GM18867 (cell line): ENCODE data around the gene TUBA3D.
"Not testable (repeated sequence)": the region's sequence is repeated elsewhere in the genome, so short reads cannot be mapped to it uniquely, and the experiment has no call there.

ENCODE experiments used
- ATAC-seq: cut with Tn5 transposase; IDR thresholded peaks from one replicate; pipeline ENCODE4 v1.9.1; 2021; ENCODE audit warnings: mild to moderate bottlenecking, moderate library complexity; ENCODE audit not compliant: unreplicated experiment

TUBA3D gene

DNA sequence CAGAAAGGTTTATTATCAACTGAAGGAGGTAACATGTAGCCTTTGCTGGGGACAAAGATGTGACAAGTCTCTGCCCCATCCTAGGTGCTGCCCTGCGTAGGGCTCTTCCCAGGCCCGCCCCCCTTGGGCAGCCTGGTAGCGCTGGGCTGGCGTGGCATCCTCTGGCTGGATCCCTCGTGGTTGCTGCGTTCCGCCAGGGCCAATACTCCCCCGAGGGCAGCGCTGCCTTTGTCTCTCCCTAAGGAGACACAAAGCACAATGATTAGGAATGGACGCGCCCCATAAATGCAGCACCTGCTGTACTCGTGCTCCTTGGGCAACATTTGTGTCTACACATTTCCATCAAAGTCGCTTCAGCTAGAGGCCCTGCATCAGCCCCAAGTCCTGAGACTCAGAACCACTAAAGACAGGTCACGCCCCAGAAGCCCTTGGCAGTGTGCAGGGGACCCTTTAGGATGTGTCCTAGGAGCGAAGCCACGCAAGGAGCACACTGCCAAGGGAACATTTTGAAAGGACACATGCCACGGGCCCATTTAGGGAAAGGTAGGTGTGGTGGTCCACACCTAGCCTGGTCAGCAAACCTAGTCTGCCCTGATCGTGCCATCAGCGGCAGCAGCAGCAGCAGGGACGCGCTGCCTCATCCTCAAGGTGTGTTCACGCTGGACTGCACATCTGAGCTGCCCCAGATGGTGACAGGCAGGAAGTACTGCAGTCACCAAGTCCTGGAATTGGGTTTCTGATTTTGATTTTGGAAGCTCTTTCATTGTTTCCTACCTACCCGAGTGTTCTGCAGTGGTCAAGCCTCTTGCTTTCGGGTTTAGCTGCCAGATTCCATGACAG lies 8.3 kb downstream of the TUBA3D start:
- not testable (repeated sequence) for ATAC-seq

DNA sequence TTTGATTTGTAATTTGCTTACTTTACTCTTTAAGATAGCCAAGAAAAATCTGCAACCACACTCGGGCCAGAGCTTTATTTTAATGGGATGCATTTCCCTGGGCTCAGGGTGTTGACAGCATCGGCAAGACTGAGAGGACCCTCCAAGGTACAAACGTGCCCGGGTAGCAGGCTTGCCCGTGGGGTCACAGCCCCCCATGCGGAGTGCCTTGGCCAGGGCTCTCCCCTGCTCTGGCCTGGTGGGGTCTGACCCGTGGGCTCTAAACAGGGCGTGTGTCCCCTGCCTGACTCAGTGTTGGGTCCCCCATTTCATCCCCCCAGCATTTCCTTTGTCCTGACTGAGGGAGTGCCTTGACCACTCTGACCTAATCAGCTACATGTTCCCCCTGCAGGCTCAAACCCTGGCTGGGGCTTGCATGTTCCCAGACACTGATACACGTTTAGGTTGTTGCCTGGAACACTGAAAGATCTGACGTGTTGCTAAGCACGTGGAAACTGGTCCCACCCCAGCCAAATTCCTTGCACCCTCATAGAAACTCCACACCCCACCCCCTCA lies 9.1 kb downstream of the TUBA3D start:
- ATAC-seq = not testable (repeated sequence)

DNA sequence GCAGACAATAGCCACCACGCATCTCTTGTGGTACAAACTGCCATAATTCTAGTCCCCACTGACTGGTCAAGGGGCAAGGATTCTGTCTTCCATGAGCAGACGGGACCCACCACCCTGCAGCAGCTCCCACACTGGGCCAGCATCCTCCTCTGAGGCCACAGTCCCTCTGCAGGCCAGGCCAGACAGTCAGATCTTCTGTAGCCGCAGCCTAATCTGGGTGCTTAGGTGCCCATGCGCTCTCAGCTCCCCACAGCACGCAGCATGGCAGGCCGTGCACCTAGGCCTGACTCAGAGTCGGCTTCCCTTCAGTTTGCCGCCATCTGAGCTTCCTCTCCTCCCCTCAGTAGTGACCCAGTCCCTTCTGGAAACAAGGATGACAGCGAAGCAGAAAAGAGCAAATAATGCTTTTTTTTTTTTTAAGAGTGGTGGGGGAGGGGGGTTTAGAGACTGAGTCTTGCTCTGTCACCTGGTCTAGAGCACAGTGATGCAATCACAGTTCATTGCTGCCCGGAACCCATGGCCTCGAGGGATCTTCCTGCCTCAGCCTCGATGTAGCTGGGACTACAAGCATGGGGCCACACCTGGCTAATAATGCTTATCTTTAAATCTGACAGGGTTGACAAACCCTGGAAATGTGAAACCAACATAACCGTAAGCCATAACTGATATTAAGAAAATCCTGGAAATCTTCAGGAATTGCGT lies 10.4 kb downstream of the TUBA3D start:
- ATAC-seq = not testable (repeated sequence)

DNA sequence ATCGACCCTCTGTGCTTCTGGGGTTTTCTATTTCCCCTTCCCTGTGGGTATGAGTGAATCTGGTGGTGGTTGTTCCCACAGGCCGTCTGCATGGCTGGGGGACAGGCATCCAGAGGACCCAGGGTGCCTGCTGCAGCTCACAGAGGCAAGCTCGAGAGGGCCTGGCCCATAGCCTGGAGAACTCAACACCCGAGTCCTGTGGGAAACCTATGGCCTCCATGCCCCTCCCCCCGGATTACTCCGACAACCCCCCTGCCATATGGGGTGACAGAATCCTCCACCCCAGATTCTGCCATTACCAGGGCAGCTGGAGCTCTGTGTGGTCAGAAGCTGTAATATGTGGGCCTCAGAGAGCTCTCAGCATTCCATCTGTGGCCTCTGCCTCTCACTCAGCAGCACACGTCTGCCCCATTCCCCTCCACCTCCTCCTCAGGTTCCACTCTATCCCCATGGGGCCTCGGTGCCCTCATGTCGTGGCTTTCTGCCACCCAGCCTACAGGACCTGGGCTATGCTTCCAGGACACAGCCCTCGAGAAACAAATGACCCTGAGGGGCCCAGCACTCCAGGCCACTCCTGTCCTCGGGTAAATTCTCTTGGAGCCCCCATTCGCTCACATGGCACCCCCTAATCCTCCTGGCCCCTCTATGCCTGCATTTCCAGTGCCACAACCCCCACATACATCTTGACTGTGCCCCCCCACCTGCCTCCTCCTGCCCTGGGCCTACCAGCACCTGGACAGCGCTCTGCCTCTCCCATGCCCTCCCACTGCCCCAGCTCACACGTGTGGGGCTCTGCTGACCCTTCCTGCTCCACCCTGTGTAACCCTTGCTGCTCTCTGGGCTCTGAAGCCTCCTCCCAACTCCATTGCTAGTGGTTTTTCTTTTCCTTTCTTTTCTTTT lies 12.6 kb downstream of the TUBA3D start:
- ATAC-seq = no peak

DNA sequence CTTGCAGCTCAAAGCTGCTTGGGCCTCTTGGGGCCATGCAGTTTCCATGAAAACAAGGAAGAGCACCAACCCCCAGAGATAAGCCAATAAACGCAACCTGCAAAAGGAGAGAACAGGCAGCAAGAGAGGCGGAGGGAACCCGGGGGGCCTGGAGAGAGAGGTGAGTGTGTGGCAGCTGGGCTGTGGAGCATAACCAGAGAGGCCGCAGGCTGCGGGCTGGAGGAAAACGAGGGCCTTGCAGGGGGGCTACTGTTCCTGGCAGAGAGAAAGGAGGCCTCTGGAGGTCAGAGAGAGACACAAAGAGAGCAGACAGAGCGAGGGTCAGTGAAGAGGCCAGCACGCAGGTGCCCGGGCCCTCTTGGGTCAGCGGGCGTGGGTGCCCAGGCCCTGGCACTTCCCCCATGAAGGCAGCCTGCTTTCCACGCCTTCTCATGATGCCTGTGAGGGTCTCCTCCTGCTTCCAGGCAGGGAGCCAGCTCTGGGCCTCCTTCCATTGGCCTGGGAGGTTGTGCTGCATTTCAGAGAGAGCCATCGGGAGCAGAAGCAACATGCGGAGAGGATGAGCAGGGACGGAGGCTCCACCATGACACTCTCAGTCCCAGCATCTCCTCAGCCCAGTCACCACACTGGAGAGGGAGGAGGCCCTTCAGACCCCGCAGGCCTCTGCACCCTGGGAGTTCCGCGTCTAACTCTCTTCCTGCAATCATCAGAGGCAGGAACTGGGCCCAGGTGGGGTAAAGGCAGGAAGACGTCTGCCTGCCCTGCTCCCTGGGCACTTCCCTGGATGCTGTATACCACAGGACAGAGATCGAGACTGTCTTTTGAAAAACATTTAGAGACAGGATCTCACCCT lies 14.9 kb downstream of the TUBA3D start:
- ATAC-seq = not testable (repeated sequence)

DNA sequence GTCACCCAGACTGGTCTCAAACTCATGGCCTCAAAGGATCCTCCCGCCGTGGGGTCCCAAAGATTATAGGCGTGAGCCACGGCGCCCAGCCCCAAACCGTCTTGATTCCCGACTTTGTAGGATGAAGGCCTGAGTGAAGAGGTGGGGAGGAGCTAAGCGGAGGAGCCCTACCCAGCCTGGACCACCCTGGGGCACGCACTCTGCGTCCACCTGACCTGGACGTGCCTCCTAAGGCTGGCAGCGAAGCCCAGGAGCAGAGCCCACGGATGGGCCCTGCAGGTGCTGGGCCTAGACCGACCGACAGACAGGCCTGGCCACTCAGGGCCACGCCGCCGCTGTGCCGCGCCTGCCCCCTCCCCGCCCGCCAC lies 15.5 kb downstream of the TUBA3D start:
- ATAC-seq = not testable (repeated sequence)

DNA sequence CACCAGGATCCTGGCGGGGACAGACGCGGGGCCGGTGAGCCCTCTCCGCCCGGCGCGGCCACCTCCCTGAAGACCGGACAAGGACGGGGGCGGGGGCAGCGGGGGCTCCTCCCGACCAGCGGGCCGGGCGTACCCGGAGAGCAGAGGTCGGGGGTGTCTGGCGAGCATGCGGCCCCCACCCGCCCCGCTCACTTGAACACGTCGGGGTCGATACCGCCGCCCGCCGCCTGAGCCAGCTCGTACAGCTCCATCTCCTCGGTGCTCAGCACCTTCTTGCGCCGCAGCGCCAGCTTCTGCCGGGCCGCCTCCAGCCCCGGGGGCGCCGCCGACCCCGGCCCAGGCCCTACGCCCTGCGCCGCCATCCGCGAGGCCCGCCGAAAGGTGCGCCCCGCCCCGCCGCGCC lies 16.1 kb downstream of the TUBA3D start, which contains the start of gene MZT2A:
Gene MZT2A (minus strand): TSS at position 383 of the 403 bp plus-strand sequence. CDS start 21 bp downstream, at position 362.
- ATAC-seq = peak; percentile 18

DNA sequence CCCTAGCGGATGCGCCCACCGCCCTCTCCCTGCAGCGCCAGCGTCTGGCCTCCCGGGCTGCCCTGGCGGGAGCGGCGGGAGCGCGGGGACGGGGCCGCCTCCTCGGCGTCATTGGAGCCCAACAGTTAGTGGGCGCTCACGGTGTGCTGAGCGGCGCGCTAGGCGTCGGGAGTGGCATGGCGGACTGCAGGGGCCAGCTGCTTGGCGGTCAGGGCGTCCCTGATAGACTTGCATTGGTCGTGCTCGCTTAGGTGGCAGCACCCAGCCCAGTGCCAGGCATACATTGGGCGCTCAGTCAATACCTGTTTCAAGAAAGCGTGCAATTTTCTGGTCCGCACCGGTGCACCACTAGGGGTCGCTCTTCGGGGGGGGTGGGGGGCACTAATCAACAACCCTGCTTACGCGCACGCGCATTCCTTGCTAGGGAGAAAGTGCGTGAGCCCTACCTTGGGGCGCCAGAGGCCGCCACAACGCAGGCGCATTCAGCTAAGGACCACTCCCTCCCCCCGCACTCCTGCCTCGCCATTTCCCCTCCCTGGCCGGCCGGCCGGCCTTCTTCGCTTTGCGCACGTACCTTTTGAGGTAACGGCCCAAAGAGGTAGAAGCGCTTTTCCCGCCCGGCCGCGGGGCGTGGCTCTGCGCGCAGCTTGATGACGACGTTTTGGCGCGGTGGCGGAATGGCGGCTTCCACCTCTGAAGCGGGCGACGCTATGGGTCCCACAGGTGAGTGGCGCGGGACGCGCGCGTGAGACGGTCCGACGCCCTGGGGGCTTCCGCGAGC lies 16.7 kb downstream of the TUBA3D start:
- peak; percentile 77 for ATAC-seq

DNA sequence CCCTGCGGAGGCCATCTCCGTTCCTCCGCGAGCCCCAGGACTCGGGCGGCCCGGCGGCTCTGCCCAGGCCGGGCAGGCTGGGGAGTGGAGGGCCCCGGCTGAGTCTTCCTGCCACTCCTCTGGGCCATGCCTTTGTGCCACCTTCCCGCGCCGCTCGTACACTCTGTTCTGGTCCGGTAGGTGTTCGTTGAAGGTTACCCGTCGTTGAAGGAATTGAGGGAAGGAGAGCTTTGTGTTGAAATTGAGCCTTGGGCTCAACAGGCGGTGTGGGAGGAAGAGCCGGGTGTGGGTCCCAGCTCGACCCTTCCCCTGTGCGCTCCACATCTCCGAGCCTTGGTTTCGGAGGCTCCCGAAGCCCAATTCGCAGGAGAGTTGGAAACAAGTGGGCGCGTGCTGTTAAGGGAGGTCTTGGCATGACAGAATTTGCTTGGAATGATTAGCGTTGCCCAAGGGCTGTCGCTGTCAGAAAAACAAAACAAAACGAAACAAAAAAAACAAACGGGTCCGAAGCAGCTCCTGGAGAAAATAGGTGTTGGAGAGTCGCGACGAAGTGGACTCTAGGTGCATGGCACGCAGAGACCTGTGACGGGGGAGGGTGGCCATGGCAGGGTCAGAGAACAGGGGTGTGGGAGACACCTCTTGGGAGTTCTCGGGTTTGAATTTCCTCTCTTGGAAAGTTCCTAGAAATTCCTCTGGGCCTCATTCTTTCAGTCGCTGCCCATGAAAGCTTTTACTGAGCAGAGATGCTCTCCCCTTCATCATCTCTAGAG lies 17.5 kb downstream of the TUBA3D start:
- ATAC-seq = peak; percentile 24

DNA sequence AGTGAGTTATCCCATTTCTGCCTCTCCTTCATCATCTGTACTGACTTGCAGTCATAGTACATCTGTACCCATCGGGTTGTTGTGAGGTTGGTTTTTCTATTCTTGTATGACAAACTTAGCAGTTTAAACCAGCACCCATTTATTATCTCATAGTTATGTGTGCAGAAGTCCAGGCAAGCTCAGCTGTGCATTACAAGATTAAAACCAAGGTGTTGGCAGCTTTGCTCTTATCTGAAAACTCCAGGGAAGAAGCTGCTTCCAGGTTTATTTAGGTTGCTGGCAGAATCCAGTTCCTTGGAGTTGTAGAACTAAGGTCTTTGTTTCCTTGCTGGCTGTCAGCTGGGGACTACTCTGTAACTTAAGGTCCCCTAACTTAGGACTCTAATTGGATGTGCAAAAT lies 19.6 kb downstream of the TUBA3D start:
- ATAC-seq = not testable (repeated sequence)

DNA sequence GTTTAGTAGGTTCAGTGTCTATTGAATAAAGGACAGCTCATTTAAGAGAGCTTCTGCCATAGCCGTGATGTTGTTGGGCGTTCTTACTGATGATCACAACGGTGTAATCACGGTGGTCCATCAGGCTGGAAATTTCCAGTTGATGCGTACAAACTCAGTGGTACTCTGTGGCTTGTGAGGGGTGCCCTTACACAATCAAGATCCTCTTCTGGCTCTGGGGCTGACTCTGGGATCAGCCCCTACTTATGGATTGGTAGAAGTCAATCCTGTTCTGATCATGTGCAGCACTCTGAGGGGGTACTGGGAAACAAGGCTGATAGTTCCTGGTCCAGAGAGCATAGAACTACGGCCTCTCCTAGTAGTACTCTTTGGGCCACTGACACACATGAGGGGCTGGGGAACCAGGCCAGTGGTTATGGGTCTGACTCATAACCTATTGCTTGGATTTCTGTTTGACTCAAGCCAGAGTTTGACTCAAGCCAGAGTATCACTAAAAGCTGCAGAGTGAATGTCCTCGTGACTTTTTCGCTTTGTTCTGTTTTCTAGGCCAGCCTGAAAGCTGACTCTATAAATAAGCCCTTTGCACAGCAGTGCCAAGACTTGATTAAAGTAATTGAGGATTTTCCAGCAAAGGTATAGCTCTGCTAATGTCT lies 22.5 kb downstream of the TUBA3D start:
- peak; percentile 89 for ATAC-seq

DNA sequence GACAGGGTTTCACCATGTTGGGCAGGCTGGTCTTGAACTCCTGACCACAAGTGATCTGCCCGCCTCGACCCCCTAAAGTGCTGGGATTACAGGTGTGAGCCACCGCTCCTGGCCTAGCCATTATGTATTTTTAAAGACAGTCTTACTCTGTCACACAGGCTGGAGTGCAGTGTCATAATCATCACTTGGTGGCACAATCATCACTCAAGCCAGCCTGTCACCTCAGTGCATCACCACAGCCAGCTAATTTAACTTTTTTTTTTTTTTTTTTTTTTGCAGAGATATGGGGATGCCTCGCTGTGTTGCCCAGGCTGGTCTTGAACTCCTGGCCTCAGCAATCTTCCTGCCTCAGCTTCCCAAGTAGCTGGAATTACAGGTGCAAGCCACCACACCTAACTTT lies 27.7 kb downstream of the TUBA3D start:
- not testable (repeated sequence) for ATAC-seq

DNA sequence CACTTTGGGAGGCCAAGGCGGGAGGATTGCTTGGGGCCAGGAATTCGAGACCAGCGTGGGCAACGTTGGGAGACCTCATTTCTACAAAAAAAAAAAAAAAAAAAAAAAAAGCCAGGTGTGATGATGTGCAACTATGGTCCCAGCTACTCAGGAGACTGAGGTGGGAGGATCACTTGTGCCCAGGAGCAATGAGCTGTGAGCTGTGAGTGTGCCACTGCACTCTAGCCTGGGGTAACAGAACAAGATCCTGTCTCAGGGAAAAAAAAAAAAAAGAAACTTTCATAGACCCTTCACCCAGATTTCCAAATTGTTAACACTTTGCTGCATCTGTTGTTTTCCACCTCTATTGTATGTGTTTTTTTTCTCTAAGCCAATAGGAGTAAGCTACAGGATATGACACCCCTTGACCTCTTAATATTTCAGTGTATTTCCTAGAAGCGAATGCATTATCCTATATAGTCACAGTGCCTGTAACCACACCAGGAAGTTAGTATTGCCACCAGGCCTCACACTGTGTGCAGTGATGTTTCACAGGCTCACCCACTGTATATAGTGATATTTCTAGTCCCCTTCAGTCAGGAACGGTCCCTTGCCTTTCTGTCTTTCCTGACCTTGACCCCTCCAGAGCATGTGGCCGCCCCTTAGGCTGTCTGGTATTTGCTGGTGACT lies 28.3 kb downstream of the TUBA3D start:
- not testable (repeated sequence) for ATAC-seq

DNA sequence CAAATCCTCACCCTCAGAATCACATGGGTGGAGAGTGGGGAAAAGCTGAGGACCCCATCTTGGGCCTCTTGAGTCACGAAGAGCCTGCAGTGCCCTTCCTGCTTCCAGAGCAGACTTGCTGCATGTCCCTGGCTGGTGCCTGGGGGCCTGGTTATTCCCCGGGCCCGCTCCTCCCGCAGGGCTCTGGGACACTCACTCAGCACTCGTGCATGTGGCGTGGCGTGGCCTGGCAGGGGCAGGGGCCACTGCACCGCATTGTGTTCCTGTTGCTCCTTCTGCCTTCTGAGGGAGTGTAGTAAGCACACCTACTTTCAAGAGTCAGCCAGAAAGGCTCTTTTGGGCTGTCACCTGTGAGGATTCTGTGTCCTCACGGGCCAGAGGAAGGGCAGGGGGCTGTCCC lies 33.7 kb downstream of the TUBA3D start:
- ATAC-seq = no peak

DNA sequence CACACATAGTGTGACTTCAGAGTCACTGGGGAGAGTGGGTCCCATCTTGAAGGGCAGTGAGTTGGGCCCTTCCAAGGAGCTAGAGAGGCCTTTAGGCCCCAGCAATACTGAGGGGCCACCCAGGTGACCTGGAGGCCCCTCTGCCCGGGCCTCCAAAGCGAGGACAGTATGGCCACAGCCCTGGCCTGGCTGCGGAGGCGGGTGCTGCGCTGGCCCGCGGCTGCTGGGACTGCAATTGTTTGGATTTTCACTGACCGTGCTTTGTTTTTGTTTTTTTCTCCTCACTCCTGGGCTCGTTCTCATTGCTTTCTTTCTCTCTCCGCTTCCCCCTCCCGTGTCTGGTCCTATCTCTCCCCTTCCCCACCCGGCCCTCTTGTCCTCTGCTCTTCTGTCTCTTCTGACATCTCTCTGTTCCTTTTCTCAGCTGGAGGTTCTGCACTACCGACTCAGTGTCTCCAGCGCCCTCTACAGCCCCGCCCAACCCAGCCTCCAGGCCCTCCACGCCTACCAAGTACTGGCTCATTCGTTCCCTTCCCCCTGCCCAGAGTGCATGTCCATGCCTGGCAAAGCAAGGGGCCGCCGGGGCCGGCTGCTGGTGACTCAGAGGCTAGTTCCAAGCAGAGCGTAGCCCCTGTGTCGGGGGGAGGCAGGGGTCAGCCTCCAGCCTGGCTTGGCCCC lies 35.5 kb downstream of the TUBA3D start:
- ATAC-seq = not testable (repeated sequence)

DNA sequence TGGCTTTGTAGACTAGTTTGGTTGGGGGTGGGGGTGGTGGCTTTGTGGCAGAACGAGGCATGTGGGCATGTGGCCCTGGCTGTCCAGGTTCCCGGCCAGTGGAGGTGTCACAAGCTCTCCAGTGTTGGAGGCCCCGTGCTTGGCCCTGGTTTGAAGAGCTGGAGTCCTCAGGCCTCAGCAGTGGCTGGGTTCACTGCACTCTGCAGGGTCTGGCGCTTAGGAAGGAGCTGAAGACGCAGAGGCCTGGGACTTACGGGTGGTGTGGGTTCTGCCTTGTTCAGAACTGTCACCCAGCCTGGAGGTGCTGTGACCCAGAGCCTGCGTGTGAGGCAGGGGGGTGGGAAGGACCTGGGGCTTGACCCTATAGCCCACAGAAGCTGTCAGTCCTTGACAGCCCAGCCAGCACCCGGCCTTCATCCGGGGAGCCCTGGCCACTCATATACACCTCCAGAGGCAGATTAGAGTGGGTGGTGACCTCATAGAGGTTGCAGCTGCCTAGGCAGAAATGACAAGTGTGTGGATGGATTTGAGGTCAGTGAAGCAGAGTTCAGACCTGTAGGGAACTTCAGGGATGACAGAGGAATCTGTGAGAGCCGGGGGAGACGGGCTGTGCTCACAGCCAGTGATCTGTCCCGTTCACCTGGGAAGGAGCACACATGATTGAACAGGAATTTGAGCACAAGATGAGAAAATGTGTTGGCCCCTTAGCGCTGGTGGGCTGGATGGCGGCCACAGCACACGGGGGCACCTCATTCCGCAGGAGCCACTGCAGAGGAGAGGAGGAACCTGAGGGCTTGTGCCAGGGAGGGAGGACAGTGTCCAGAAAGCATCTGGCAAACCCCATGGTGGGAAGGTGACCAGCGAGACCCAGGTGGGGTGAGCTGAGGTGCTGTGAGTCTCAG lies 36.3 kb downstream of the TUBA3D start:
- ATAC-seq = not testable (repeated sequence)
